GM23338 (cell line): ENCODE data around the gene SLC12A6. TPM values are rescaled to one million over a fixed set of nuclear protein-coding genes. Genes with fewer than 3 reads are reported as not detected.

Experiments used
- ATAC-seq: fragments of 200-7000 bp; cut with Tn5 transposase; 3 replicates; pipeline ENCODE4 v1.9.1; 2020
- DNase-seq: peaks from one replicate; pipeline ENCODE4 v3.0.0-alpha.2; 2015; ENCODE audit warnings: low spot score
- H2AFZ ChIP-seq: fragments of 200-600 bp; sonication (generic); 2 replicates; pipeline ENCODE4 v1.8.0; 2016; ENCODE audit warnings: antibody characterized with exemption, mild to moderate bottlenecking, moderate library complexity
- H3F3A ChIP-seq: fragments of 200-600 bp; sonication (generic); replicated peaks from 2 replicates; pipeline ENCODE4 v1.8.0; 2017; ENCODE audit warnings: antibody characterized with exemption, mixed run types, low read depth
- H3K27ac ChIP-seq: fragments of 200-600 bp; sonication (generic); 2 replicates; pipeline ENCODE4 v1.6.1; 2016; ENCODE audit warnings: low read depth
- H3K27me3 ChIP-seq: fragments of 200-600 bp; sonication (generic); 2 replicates; pipeline ENCODE4 v1.8.0; 2016; ENCODE audit warnings: mild to moderate bottlenecking, mixed run types, moderate library complexity; ENCODE audit not compliant: insufficient read depth
- H3K36me3 ChIP-seq: fragments of 200-600 bp; sonication (generic); 2 replicates; pipeline ENCODE4 v1.8.0; 2016; ENCODE audit warnings: mild to moderate bottlenecking; ENCODE audit not compliant: insufficient read depth
- H3K4me1 ChIP-seq: fragments of 200-600 bp; sonication (generic); 2 replicates; pipeline ENCODE4 v1.8.0; 2016; ENCODE audit warnings: mild to moderate bottlenecking, moderate library complexity; ENCODE audit not compliant: insufficient read depth
- H3K4me2 ChIP-seq: fragments of 200-600 bp; sonication (generic); 2 replicates; pipeline ENCODE4 v1.7.1; 2017; ENCODE audit warnings: mixed run types
- H3K4me3 ChIP-seq: fragments of 200-600 bp; sonication (generic); 2 replicates; pipeline ENCODE4 v1.6.1; 2016; ENCODE audit warnings: mixed run types
- H3K79me2 ChIP-seq: fragments of 200-600 bp; sonication (generic); replicated peaks from 2 replicates; pipeline ENCODE4 v1.8.0; 2017; ENCODE audit warnings: mild to moderate bottlenecking; ENCODE audit not compliant: insufficient read depth
- H3K9me2 ChIP-seq: fragments of 200-600 bp; sonication (generic); 2 replicates; pipeline ENCODE4 v1.8.0; 2017; ENCODE audit not compliant: insufficient read depth
- H4K20me1 ChIP-seq: fragments of 200-600 bp; sonication (generic); replicated peaks from 2 replicates; pipeline ENCODE4 v1.8.0; 2017; ENCODE audit warnings: mild to moderate bottlenecking; ENCODE audit not compliant: insufficient read depth
- H3K27ac Mint-ChIP-seq: 2 replicates; pipeline ENCODE4 v1.8.0; 2020; ENCODE audit warnings: inconsistent platforms, mild to moderate bottlenecking, moderate library complexity, mixed read lengths
- H3K27me3 Mint-ChIP-seq: 3 replicates; pipeline ENCODE4 v1.8.0; 2022; ENCODE audit warnings: low read depth, mild to moderate bottlenecking, moderate library complexity, mixed read lengths, inconsistent platforms; ENCODE audit not compliant: insufficient read depth, poor library complexity
- H3K36me3 Mint-ChIP-seq: 3 replicates; pipeline ENCODE4 v1.8.0; 2021; ENCODE audit warnings: low read depth, mild to moderate bottlenecking, inconsistent platforms, moderate library complexity, mixed read lengths
- H3K4me1 Mint-ChIP-seq: 3 replicates; pipeline ENCODE4 v1.8.0; 2020; ENCODE audit warnings: mild to moderate bottlenecking, inconsistent platforms, mixed read lengths
- H3K4me3 Mint-ChIP-seq: 3 replicates; pipeline ENCODE4 v1.8.0; 2021; ENCODE audit warnings: moderate library complexity, mild to moderate bottlenecking, inconsistent platforms, mixed read lengths
- H3K9me3 Mint-ChIP-seq: 3 replicates; pipeline ENCODE4 v1.8.0; 2020; ENCODE audit warnings: moderate library complexity, mild to moderate bottlenecking, inconsistent platforms, mixed read lengths
- CREB1 ChIP-seq: fragments of 250-450 bp; sonication (Bioruptor Pico); IDR thresholded peaks from 2 replicates; pipeline ENCODE4 v1.5.0; 2020; ENCODE audit warnings: low read depth, mild to moderate bottlenecking, moderate library complexity
- EZH2 ChIP-seq: fragments of 200-600 bp; sonication (generic); IDR thresholded peaks from one replicate; pipeline ENCODE4 v1.8.0; 2017; ENCODE audit warnings: antibody characterized with exemption, mild to moderate bottlenecking, low read depth; ENCODE audit not compliant: unreplicated experiment
- EZH2phosphoT487 ChIP-seq: fragments of 200-600 bp; sonication (generic); IDR thresholded peaks from one replicate; pipeline ENCODE4 v1.8.1; 2018; ENCODE audit warnings: antibody characterized with exemption; ENCODE audit not compliant: unreplicated experiment
- JUNB ChIP-seq: IDR thresholded peaks from one replicate; pipeline ENCODE4 v1.6.1; 2016; ENCODE audit warnings: antibody characterized with exemption; ENCODE audit not compliant: unreplicated experiment
- NANOG ChIP-seq: IDR thresholded peaks from 2 replicates; pipeline ENCODE4 v1.6.1; 2016; ENCODE audit warnings: antibody characterized with exemption, borderline replicate concordance
- POLR2AphosphoS5 ChIP-seq: IDR thresholded peaks from 2 replicates; pipeline ENCODE4 v1.6.1; 2016; ENCODE audit warnings: antibody characterized with exemption, low read depth
- STAT1 ChIP-seq: IDR thresholded peaks from one replicate; pipeline ENCODE4 v1.6.1; 2016; ENCODE audit warnings: antibody characterized with exemption; ENCODE audit not compliant: unreplicated experiment
- ZNF114 ChIP-seq: fragments of 250-450 bp; sonication (Bioruptor Pico); IDR thresholded peaks from 2 replicates; pipeline ENCODE4 v1.5.0; 2020; ENCODE audit warnings: mild to moderate bottlenecking, moderate library complexity
- ZNF331 ChIP-seq: fragments of 250-450 bp; sonication (Bioruptor Pico); IDR thresholded peaks from 2 replicates; pipeline ENCODE4 v1.5.0; 2020; ENCODE audit warnings: low read depth, mild to moderate bottlenecking, moderate library complexity
- polyA plus RNA-seq: library from polyadenylated mRNA; unstranded; fragments of >200 nt; fragmentation: Nextera tagmentation; extraction: Ambion mirVana; gene quantifications from 2 replicates; pipeline ENCODE4 v1.2.1, GENCODE V29; 2016
- total RNA-seq: library from RNA; depleted of rRNA; stranded (reverse); fragments of >200 nt; shearing (Covaris generic); gene quantifications from 2 replicates; pipeline ENCODE4 v1.2.3, GENCODE V29; 2014
- TF ChIP-seq, protein P1 (sequence below): IDR thresholded peaks from 2 replicates; pipeline ENCODE4 v1.6.1; 2016; ENCODE audit warnings: antibody characterized with exemption
- TF ChIP-seq, protein P2 (sequence below): IDR thresholded peaks from one replicate; pipeline ENCODE4 v1.6.1; 2018; ENCODE audit warnings: antibody characterized with exemption; ENCODE audit not compliant: unreplicated experiment
- TF ChIP-seq, protein P3 (sequence below), 2 experiments: fragments of 200-600 bp in 1 of 2; sonication (generic) in 1 of 2; conservative IDR thresholded peaks; 2 replicates each; pipeline versions ENCODE4 v1.5.1 to v1.6.1; 2016 to 2017; ENCODE audit warnings: antibody characterized with exemption in 2 of 2, low read depth in 2 of 2, mild to moderate bottlenecking in 2 of 2, moderate library complexity in 1 of 2
- TF ChIP-seq, protein P4 (sequence below): fragments of 250-450 bp; sonication (Bioruptor Pico); IDR thresholded peaks from 2 replicates; pipeline ENCODE4 v1.5.0; 2020; ENCODE audit warnings: mild to moderate bottlenecking, moderate library complexity

SLC12A6 gene
- total and polyA plus RNA-seq, 2 experiments from 2014 or later: 2.4 to 14.1 TPM

DNA sequence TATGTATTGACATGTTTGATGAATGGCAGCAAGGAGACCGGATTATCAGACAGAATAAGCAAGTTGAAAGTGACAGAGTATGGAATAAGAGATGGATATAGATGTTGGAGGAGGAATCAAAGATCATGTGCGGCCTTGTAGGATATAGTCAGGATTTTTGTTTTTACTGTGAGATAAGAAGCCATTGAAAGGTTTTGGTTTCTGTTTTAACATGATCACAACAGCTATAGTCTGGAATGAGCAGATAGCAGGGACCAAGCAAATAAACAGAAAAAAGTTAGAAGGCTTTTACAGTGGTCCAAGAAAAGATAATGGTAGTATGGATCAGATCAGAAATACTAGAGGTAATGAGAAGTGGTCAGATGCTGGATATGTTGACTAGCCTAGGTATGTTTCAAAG is 52.6 kb downstream of the SLC12A6 start:
- Mint-ChIP-seq H3K4me1 (no peaks in the 10 kb centered on the region), H3K9me3 (no peaks in the 10 kb centered on the region; the same call in 2 of the 3 replicates), H3K4me3 (no peak overlapping the region), H3K27ac (no peak overlapping the region), H3K36me3 (no peaks in the 10 kb centered on the region), H3K27me3 (no peaks in the 10 kb centered on the region)
- Histone ChIP-seq H3K27ac (no peak overlapping the region), H3K27me3 (no peaks in the 10 kb centered on the region), H3K9me2 (no peaks in the 10 kb centered on the region), H3K4me2 (no peak overlapping the region), H2AFZ (no peak overlapping the region), H4K20me1 (no peaks in the 10 kb centered on the region), H3K36me3 (no peaks in the 10 kb centered on the region), H3F3A (no peaks in the 10 kb centered on the region), H3K79me2 (no peaks in the 10 kb centered on the region), H3K4me1 (no peaks in the 10 kb centered on the region), H3K4me3 (no peak overlapping the region)
- TF ChIP-seq EZH2 (no peak), ZNF114 (CRISPR knock-in tag) (no peak), EZH2phosphoT487 (no peak), STAT1 (no peak), CREB1 (CRISPR knock-in tag) (no peak), POLR2AphosphoS5 (no peak), NANOG (no peak), JUNB (no peak), ZNF331 (CRISPR knock-in tag) (no peak)
- TF ChIP-seq, protein P1, sequence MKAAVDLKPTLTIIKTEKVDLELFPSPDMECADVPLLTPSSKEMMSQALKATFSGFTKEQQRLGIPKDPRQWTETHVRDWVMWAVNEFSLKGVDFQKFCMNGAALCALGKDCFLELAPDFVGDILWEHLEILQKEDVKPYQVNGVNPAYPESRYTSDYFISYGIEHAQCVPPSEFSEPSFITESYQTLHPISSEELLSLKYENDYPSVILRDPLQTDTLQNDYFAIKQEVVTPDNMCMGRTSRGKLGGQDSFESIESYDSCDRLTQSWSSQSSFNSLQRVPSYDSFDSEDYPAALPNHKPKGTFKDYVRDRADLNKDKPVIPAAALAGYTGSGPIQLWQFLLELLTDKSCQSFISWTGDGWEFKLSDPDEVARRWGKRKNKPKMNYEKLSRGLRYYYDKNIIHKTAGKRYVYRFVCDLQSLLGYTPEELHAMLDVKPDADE: no peak
- TF ChIP-seq, protein P2, sequence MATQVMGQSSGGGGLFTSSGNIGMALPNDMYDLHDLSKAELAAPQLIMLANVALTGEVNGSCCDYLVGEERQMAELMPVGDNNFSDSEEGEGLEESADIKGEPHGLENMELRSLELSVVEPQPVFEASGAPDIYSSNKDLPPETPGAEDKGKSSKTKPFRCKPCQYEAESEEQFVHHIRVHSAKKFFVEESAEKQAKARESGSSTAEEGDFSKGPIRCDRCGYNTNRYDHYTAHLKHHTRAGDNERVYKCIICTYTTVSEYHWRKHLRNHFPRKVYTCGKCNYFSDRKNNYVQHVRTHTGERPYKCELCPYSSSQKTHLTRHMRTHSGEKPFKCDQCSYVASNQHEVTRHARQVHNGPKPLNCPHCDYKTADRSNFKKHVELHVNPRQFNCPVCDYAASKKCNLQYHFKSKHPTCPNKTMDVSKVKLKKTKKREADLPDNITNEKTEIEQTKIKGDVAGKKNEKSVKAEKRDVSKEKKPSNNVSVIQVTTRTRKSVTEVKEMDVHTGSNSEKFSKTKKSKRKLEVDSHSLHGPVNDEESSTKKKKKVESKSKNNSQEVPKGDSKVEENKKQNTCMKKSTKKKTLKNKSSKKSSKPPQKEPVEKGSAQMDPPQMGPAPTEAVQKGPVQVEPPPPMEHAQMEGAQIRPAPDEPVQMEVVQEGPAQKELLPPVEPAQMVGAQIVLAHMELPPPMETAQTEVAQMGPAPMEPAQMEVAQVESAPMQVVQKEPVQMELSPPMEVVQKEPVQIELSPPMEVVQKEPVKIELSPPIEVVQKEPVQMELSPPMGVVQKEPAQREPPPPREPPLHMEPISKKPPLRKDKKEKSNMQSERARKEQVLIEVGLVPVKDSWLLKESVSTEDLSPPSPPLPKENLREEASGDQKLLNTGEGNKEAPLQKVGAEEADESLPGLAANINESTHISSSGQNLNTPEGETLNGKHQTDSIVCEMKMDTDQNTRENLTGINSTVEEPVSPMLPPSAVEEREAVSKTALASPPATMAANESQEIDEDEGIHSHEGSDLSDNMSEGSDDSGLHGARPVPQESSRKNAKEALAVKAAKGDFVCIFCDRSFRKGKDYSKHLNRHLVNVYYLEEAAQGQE: no peak
- TF ChIP-seq, protein P3, sequence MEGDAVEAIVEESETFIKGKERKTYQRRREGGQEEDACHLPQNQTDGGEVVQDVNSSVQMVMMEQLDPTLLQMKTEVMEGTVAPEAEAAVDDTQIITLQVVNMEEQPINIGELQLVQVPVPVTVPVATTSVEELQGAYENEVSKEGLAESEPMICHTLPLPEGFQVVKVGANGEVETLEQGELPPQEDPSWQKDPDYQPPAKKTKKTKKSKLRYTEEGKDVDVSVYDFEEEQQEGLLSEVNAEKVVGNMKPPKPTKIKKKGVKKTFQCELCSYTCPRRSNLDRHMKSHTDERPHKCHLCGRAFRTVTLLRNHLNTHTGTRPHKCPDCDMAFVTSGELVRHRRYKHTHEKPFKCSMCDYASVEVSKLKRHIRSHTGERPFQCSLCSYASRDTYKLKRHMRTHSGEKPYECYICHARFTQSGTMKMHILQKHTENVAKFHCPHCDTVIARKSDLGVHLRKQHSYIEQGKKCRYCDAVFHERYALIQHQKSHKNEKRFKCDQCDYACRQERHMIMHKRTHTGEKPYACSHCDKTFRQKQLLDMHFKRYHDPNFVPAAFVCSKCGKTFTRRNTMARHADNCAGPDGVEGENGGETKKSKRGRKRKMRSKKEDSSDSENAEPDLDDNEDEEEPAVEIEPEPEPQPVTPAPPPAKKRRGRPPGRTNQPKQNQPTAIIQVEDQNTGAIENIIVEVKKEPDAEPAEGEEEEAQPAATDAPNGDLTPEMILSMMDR (conservative IDR thresholded peaks at IDR 0.05; ENCODE audit: low read depth in 2 of 2): no peak
- TF ChIP-seq, protein P4, sequence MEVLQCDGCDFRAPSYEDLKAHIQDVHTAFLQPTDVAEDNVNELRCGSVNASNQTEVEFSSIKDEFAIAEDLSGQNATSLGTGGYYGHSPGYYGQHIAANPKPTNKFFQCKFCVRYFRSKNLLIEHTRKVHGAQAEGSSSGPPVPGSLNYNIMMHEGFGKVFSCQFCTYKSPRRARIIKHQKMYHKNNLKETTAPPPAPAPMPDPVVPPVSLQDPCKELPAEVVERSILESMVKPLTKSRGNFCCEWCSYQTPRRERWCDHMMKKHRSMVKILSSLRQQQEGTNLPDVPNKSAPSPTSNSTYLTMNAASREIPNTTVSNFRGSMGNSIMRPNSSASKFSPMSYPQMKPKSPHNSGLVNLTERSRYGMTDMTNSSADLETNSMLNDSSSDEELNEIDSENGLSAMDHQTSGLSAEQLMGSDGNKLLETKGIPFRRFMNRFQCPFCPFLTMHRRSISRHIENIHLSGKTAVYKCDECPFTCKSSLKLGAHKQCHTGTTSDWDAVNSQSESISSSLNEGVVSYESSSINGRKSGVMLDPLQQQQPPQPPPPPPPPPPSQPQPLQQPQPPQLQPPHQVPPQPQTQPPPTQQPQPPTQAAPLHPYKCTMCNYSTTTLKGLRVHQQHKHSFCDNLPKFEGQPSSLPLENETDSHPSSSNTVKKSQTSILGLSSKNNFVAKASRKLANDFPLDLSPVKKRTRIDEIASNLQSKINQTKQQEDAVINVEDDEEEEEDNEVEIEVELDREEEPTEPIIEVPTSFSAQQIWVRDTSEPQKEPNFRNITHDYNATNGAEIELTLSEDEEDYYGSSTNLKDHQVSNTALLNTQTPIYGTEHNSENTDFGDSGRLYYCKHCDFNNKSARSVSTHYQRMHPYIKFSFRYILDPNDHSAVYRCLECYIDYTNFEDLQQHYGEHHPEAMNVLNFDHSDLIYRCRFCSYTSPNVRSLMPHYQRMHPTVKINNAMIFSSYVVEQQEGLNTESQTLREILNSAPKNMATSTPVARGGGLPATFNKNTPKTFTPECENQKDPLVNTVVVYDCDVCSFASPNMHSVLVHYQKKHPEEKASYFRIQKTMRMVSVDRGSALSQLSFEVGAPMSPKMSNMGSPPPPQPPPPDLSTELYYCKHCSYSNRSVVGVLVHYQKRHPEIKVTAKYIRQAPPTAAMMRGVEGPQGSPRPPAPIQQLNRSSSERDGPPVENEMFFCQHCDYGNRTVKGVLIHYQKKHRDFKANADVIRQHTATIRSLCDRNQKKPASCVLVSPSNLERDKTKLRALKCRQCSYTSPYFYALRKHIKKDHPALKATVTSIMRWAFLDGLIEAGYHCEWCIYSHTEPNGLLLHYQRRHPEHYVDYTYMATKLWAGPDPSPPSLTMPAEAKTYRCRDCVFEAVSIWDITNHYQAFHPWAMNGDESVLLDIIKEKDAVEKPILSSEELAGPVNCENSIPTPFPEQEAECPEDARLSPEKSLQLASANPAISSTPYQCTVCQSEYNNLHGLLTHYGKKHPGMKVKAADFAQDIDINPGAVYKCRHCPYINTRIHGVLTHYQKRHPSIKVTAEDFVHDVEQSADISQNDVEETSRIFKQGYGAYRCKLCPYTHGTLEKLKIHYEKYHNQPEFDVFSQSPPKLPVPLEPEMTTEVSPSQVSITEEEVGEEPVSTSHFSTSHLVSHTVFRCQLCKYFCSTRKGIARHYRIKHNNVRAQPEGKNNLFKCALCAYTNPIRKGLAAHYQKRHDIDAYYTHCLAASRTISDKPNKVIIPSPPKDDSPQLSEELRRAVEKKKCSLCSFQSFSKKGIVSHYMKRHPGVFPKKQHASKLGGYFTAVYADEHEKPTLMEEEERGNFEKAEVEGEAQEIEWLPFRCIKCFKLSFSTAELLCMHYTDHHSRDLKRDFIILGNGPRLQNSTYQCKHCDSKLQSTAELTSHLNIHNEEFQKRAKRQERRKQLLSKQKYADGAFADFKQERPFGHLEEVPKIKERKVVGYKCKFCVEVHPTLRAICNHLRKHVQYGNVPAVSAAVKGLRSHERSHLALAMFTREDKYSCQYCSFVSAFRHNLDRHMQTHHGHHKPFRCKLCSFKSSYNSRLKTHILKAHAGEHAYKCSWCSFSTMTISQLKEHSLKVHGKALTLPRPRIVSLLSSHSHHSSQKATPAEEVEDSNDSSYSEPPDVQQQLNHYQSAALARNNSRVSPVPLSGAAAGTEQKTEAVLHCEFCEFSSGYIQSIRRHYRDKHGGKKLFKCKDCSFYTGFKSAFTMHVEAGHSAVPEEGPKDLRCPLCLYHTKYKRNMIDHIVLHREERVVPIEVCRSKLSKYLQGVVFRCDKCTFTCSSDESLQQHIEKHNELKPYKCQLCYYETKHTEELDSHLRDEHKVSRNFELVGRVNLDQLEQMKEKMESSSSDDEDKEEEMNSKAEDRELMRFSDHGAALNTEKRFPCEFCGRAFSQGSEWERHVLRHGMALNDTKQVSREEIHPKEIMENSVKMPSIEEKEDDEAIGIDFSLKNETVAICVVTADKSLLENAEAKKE: no peak
- no peak for ATAC-seq
- no peak for DNase-seq
